H9 (cell line): ENCODE data around the gene BET1L. TPM values are rescaled to one million over a fixed set of nuclear protein-coding genes. Genes with fewer than 3 reads are reported as not detected.

Experiments
- DNase-seq: peaks from one replicate; pipeline ENCODE4 v3.0.0-alpha.2; 2017
- H2AFZ ChIP-seq: one replicate; pipeline ENCODE4 v1.6.1; 2013; ENCODE audit warnings: mild to moderate bottlenecking, low read length, control low read depth, moderate library complexity
- H2AK5ac ChIP-seq: 2 replicates; pipeline ENCODE4 v1.6.1; 2013; ENCODE audit warnings: low read length, control low read depth, mixed read lengths; ENCODE audit not compliant: insufficient read length
- H2BK120ac ChIP-seq: one replicate; pipeline ENCODE4 v1.6.1; 2013; ENCODE audit warnings: low read depth, mild to moderate bottlenecking, low read length, control low read depth, inconsistent platforms; ENCODE audit not compliant: poor library complexity, severe bottlenecking
- H2BK12ac ChIP-seq: 2 replicates; pipeline ENCODE4 v1.6.1; 2013; ENCODE audit warnings: low read length, control low read depth, mixed read lengths, low read depth; ENCODE audit not compliant: insufficient read length
- H2BK15ac ChIP-seq: 2 replicates; pipeline ENCODE4 v1.6.1; 2013; ENCODE audit warnings: low read depth, low read length, control low read depth
- H2BK20ac ChIP-seq: one replicate; pipeline ENCODE4 v1.6.1; 2013; ENCODE audit warnings: low read depth, mild to moderate bottlenecking, low read length, control low read depth, inconsistent platforms; ENCODE audit not compliant: poor library complexity, severe bottlenecking
- H2BK5ac ChIP-seq: 2 replicates; pipeline ENCODE4 v1.6.1; 2013; ENCODE audit warnings: low read length, control low read depth, mixed read lengths; ENCODE audit not compliant: insufficient read length
- H3K14ac ChIP-seq: 2 replicates; pipeline ENCODE4 v1.6.1; 2013; ENCODE audit warnings: low read length, control low read depth; ENCODE audit not compliant: insufficient read depth
- H3K18ac ChIP-seq: 2 replicates; pipeline ENCODE4 v1.6.1; 2013; ENCODE audit warnings: low read depth, mild to moderate bottlenecking, mixed read lengths, low read length, control low read depth; ENCODE audit not compliant: insufficient read length
- H3K23ac ChIP-seq: 2 replicates; pipeline ENCODE4 v1.6.1; 2013; ENCODE audit warnings: low read length, control low read depth, mixed read lengths, low read depth; ENCODE audit not compliant: insufficient read length
- H3K23me2 ChIP-seq: 2 replicates; pipeline ENCODE4 v1.6.1; 2013; ENCODE audit warnings: low read depth, mild to moderate bottlenecking, mixed read lengths, low read length, control low read depth; ENCODE audit not compliant: insufficient read length, poor library complexity, severe bottlenecking
- H3K27ac ChIP-seq: 2 replicates; pipeline ENCODE4 v1.5.1; 2013; ENCODE audit warnings: low read length, control low read depth, mixed read lengths, low read depth; ENCODE audit not compliant: insufficient read length
- H3K27me3 ChIP-seq: 2 replicates; pipeline ENCODE4 v1.6.1; 2013; ENCODE audit warnings: low read length, control low read depth, inconsistent platforms; ENCODE audit not compliant: insufficient read depth
- H3K4ac ChIP-seq: 2 replicates; pipeline ENCODE4 v1.6.1; 2013; ENCODE audit warnings: low read depth, mild to moderate bottlenecking, control low read depth, inconsistent platforms, low read length, moderate library complexity
- H3K4me1 ChIP-seq: 2 replicates; pipeline ENCODE4 v1.6.1; 2013; ENCODE audit warnings: low read length, control low read depth, inconsistent platforms; ENCODE audit not compliant: insufficient read depth
- H3K4me2 ChIP-seq: 2 replicates; pipeline ENCODE4 v1.6.1; 2013; ENCODE audit warnings: low read length, control low read depth, mixed read lengths; ENCODE audit not compliant: insufficient read length, insufficient read depth
- H3K56ac ChIP-seq: 2 replicates; pipeline ENCODE4 v1.6.1; 2013; ENCODE audit warnings: low read depth, mild to moderate bottlenecking, mixed read lengths, low read length, control low read depth; ENCODE audit not compliant: insufficient read length
- H3K79me1 ChIP-seq: 2 replicates; pipeline ENCODE4 v1.6.1; 2013; ENCODE audit warnings: low read depth, mild to moderate bottlenecking, moderate library complexity, low read length, control low read depth, inconsistent platforms; ENCODE audit not compliant: insufficient read depth, poor library complexity, severe bottlenecking
- H3K79me2 ChIP-seq: 2 replicates; pipeline ENCODE4 v1.6.1; 2013; ENCODE audit warnings: low read length, control low read depth, inconsistent platforms; ENCODE audit not compliant: insufficient read depth
- H3K9ac ChIP-seq: 2 replicates; pipeline ENCODE4 v1.6.1; 2013; ENCODE audit warnings: low read length, control low read depth, mixed read lengths; ENCODE audit not compliant: insufficient read length; ENCODE audit errors: extremely low read depth
- H3K9me3 ChIP-seq: one replicate; pipeline ENCODE4 v1.6.1; 2013; ENCODE audit warnings: low read depth, low read length, inconsistent platforms; ENCODE audit not compliant: control insufficient read depth
- H3T11ph ChIP-seq: one replicate; pipeline ENCODE4 v1.6.1; 2013; ENCODE audit warnings: mild to moderate bottlenecking, low read length, control low read depth, inconsistent platforms
- H4K20me1 ChIP-seq: one replicate; pipeline ENCODE4 v1.6.1; 2013; ENCODE audit not compliant: control insufficient read depth, insufficient read length, insufficient read depth
- H4K5ac ChIP-seq: 2 replicates; pipeline ENCODE4 v1.6.1; 2013; ENCODE audit warnings: low read depth, mild to moderate bottlenecking, mixed read lengths, low read length, control low read depth; ENCODE audit not compliant: insufficient read length
- H4K8ac ChIP-seq: replicated peaks from 2 replicates; pipeline ENCODE4 v1.6.1; 2013; ENCODE audit warnings: low read length, control low read depth, mixed read lengths, low read depth; ENCODE audit not compliant: insufficient read length
- H4K91ac ChIP-seq: 2 replicates; pipeline ENCODE4 v1.6.1; 2013; ENCODE audit warnings: low read depth, mild to moderate bottlenecking, moderate library complexity, mixed read lengths, low read length, control low read depth; ENCODE audit not compliant: insufficient read length
- H3K27ac Mint-ChIP-seq, 3 experiments: 2 replicates in 2 of 3; 3 replicates in 1 of 3; pipeline ENCODE4 v1.8.0; 2020 to 2021; ENCODE audit warnings: mixed read lengths in 3 of 3, mild to moderate bottlenecking in 1 of 3, moderate library complexity in 1 of 3
- H3K27me3 Mint-ChIP-seq: 2 replicates; pipeline ENCODE4 v1.8.0; 2021; ENCODE audit warnings: low read depth, mild to moderate bottlenecking, moderate library complexity, mixed read lengths
- H3K36me3 Mint-ChIP-seq, 3 experiments: 2 replicates in 2 of 3; 3 replicates in 1 of 3; pipeline ENCODE4 v1.8.0; 2020 to 2021; ENCODE audit warnings: low read depth in 3 of 3, mixed read lengths in 3 of 3; ENCODE audit not compliant: insufficient read depth in 1 of 3
- H3K4me1 Mint-ChIP-seq, 2 experiments: 2 replicates each; pipeline ENCODE4 v1.8.0; 2020; ENCODE audit warnings: mixed read lengths in 2 of 2
- H3K4me3 Mint-ChIP-seq, 2 experiments: 2 replicates in 1 of 2; 3 replicates in 1 of 2; pipeline ENCODE4 v1.8.0; 2020 to 2021; ENCODE audit warnings: mild to moderate bottlenecking in 2 of 2, mixed read lengths in 2 of 2, moderate library complexity in 1 of 2
- H3K9me3 Mint-ChIP-seq, 2 experiments: 2 replicates in 1 of 2; 3 replicates in 1 of 2; pipeline ENCODE4 v1.8.0; 2020; ENCODE audit warnings: mild to moderate bottlenecking in 2 of 2, mixed read lengths in 2 of 2, moderate library complexity in 1 of 2
- WGBS: extraction: QIAGEN DNeasy Blood & Tissue Kit; methylation state at CpG from one replicate; pipeline ENCODE4 v1.1.7; 2013; ENCODE audit warnings: missing lambda C conversion rate, low lambda C conversion rate, mixed read lengths; ENCODE audit not compliant: insufficient read length; ENCODE audit errors: extremely low coverage; 5-methylcytosine and 5-hydroxymethylcytosine counted together
- total RNA-seq: library from RNA; stranded (reverse); gene quantifications from 2 replicates; pipeline ENCODE4 v1.2.1, GENCODE V29; 2021
- TF ChIP-seq, protein P1 (sequence below): fragments of 200-600 bp; sonication (generic); conservative IDR thresholded peaks from 3 replicates; pipeline ENCODE4 v1.8.0; 2021; ENCODE audit warnings: antibody characterized with exemption, mild to moderate bottlenecking

Gene BET1L
- total RNA-seq, 1 experiment from 2014 or later: 49.4 TPM

DNA sequence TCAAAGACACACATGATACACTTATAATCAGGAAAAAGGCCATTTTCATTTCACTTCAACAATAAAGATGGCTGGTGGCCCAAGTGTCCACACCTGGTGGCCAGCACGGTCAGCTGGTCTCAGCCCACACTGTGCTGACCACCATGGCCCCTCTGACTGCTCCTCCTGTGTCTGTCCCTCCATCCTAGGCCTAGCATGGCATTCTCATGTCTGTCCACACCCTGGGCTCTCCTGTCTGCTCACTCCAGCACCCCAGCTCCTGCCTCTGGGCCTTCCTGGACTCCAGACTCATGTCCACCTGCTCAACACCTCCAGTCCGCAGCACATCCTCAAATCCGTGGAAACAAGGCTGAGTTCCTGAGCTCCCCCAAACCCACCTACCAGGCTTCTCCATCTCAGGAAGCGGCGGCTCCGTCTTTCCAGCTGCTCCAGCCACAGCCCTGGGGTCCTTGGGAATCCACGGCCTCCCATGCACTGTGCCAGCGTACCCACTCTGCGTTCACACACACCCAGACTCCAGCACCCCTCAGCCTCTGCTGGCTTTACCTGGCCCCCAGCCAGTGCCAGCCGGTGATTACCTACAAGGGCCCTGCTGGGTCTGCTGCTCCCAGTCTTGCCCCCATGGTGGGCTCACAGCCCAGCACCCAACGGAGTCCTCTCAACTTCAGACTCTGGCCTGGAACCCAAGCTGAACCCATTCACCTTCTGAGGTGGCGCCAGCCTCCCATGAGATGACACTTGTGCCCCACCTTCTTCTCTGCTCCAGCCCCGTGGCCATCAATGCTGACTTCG is 15.0 kb upstream of the BET1L start:
- H3K9ac ChIP-seq: no peak overlapping the region
- no peak overlapping the region for H2BK15ac ChIP-seq
- H2BK5ac ChIP-seq: no peak overlapping the region
- no peak overlapping the region for H4K8ac ChIP-seq
- Mint-ChIP-seq H3K27me3 (peaks cover 1% of the 10 kb centered on the region; the same call in 1 of the 2 replicates), H3K4me1 (no peaks in the 10 kb centered on the region), H3K9me3 (no peaks in the 10 kb centered on the region), H3K27ac (peak overlapping the region in 1 of 3 experiments; percentile 34; a peak in 1 of 7 replicates), H3K4me3 (no peak overlapping the region; a peak in 1 of 5 replicates), H3K36me3 (peaks cover 0 to 12% (median 5%) of the 10 kb centered on the region in 3 experiments; a peak in 4 of 7 replicates)
- no peak overlapping the region for H3K4me2 ChIP-seq
- H3K18ac ChIP-seq: no peak overlapping the region
- H4K20me1 ChIP-seq: no peaks in the 10 kb centered on the region
- no peak overlapping the region for H3K23ac ChIP-seq
- WGBS: no CpG with 5 or more reads among the region's 14 CpGs
- no peaks in the 10 kb centered on the region for H3K79me2 ChIP-seq
- no peak overlapping the region for H2BK12ac ChIP-seq
- H2AK5ac ChIP-seq: no peak overlapping the region
- no peak overlapping the region for H4K5ac ChIP-seq
- H2BK120ac ChIP-seq: no peak overlapping the region
- no peaks in the 10 kb centered on the region for H3K4me1 ChIP-seq
- H3K9me3 ChIP-seq: no peaks in the 10 kb centered on the region
- no peaks in the 10 kb centered on the region for H3K27me3 ChIP-seq
- H4K91ac ChIP-seq: no peak overlapping the region
- no peak overlapping the region for H3K4ac ChIP-seq
- H3K79me1 ChIP-seq: no peaks in the 10 kb centered on the region
- H3K23me2 ChIP-seq: no peaks in the 10 kb centered on the region
- no peak for DNase-seq
- H3K56ac ChIP-seq: no peak overlapping the region
- no peak overlapping the region for H3K27ac ChIP-seq
- no peak overlapping the region for H3T11ph ChIP-seq
- TF ChIP-seq, protein P1, sequence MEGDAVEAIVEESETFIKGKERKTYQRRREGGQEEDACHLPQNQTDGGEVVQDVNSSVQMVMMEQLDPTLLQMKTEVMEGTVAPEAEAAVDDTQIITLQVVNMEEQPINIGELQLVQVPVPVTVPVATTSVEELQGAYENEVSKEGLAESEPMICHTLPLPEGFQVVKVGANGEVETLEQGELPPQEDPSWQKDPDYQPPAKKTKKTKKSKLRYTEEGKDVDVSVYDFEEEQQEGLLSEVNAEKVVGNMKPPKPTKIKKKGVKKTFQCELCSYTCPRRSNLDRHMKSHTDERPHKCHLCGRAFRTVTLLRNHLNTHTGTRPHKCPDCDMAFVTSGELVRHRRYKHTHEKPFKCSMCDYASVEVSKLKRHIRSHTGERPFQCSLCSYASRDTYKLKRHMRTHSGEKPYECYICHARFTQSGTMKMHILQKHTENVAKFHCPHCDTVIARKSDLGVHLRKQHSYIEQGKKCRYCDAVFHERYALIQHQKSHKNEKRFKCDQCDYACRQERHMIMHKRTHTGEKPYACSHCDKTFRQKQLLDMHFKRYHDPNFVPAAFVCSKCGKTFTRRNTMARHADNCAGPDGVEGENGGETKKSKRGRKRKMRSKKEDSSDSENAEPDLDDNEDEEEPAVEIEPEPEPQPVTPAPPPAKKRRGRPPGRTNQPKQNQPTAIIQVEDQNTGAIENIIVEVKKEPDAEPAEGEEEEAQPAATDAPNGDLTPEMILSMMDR: no peak
- H3K14ac ChIP-seq: no peak overlapping the region
- H2BK20ac ChIP-seq: no peak overlapping the region
- H2AFZ ChIP-seq: no peak overlapping the region
